RPMI7951 (cell line): ENCODE data around the gene TXNDC11. TPM values are rescaled to one million over a fixed set of nuclear protein-coding genes. Genes with fewer than 3 reads are reported as not detected.

Source experiments
- DNase-seq: peaks from one replicate; pipeline ENCODE4 v3.0.0-alpha.2; 2012; ENCODE audit warnings: low read depth
- total RNA-seq: library from RNA; depleted of rRNA; stranded (reverse); fragments of >200 nt; shearing (Covaris generic); gene quantifications from 2 replicates; pipeline ENCODE4 v1.2.3, GENCODE V29; 2014

TXNDC11 gene
- total RNA-seq, 1 experiment from 2014 or later = 21.7 TPM

DNA sequence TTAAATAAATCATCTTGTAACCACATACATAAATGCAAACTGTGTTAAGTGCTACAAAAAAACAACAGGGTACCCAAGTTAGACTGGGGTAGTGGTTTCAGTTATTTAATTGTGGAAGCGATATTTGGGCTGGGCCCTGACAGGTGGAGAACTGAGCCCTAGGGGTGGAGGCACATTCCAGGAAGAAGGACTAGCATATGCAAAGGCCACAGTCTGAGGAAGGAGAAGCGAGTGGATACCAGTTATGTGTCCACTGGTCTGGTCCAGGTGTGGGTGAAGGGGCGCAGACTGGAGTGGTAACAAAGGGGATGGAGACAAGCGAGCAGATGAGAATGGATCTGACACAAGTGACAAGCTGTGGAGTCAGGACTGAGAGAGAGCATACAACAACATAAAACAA lies 22.9 kb downstream of the TXNDC11 start:
- no peak for DNase-seq

DNA sequence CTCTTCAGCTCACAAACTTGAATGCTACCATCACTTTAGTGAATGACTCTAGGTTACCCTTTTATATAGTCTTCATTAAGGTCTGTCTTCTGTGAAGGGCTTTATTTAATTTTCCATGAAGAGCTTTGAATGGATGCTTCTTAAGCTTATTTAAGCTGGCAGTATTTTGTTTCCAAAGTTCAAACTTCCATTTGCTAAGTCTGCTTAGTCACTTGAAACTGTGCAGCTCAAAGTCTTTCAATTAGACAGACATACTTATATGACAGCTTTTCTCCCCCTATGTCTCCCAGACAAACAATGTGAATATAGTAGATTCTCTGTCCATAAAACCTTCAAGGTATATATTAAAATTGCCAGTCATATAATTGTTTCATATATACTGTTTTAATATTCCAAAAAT lies 23.5 kb downstream of the TXNDC11 start:
- no peak for DNase-seq

DNA sequence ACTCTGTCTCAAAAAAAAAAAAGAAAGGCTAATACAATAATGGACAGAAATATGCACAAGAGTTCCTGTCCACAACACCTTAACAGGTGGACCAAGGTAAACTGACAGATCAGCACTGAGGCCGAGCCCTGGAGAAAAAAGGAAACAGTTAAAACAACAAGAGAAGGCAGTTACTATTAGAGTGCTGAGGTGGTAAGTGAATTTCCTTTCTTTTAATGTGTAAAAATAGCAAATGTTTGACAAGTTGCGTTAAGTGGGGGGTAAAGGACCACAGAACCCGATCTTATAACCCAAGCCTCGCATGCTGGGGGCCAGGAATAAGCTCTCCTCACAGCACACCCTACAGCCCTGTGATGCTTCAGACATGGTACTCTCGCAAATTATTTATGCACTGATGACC lies 24.8 kb downstream of the TXNDC11 start:
- DNase-seq = no peak

DNA sequence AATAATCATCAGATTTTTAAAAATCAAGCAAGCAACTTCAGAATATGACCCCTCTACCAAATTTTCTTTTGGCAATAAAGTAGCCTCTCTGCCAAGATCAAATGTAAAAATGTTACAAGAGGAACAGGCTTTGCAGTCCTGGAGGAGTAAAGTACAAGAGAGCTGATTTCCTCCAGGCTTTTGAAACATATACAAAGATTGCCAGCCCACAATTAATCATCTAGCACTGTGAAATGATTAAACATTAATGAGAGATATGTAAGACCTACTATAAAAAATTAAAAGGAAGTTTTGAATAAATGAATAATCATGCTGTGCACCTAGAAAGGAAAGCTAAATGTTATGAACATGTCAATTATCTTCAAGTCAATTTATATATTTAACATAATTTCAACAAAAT lies 26.3 kb downstream of the TXNDC11 start:
- no peak for DNase-seq

DNA sequence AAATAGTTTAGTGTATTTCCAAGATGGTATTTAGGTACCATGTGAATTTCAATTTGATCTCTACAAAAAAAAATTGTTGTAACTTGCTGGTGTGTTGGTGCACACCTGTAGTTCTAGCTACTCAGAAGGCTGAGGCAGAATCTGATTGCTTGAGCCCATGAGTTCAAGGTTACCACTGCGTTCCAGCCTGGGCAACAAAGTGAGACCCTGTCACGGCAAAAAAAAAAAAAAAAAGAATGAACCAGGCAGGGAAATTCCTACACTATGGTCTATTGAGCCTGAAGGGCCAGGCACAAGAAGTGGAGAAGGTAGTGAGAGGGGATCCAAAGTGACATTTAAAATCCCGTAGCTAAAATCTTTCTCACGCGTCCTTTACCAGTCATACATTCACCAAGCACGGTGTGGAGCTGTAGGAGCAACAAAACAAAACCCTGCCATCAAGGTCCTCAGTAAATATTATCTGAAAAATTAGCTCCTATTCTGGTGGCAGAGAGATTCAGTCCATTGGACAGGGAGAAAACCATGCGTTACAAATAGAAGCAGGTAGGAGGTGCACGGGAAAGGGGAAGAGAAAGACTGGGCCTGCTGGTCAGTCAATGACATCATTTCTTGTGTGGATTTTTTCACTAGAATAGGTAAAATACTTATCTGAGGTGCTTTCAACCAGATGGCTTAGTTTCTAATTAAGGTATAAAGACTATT lies 27.3 kb downstream of the TXNDC11 start:
- no peak for DNase-seq

DNA sequence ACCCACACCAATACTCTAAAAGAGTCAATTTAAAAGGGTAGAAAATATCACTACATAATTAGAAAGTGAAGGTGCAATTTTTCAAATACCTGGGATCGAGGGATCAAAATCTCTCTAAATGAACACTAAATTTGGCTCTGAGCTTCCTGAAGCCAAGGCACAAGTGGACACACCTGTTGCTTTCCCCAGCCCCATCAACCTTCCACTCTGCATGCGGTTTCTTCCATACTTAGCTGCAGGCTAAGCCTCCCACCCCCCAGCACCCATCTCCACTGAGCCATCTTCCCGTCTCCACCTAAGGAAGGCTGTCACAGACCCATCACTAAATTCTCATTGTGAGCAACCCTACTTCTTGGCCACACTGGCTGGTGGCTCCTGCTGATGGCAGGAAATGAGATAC lies 30.5 kb downstream of the TXNDC11 start:
- no peak for DNase-seq

DNA sequence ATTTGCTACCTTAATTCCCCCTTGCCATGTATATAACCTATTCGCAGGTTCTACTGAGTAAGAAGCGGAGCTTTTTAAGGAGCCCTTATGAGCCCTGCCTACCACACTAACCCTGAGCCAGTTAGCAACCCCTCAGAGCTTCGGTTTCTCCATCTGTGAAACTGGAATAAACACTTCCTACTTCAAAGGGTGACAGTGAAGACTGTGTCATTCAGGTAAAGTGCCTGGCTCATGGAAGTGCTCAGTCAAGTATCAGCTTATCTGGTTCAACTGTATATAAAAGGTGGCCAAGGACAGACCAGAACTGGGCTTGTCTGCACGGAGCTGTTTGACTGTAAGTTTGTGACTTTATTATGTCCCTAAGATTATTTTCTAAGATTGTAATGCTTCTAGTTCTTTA lies 31.0 kb downstream of the TXNDC11 start:
- DNase-seq = no peak

DNA sequence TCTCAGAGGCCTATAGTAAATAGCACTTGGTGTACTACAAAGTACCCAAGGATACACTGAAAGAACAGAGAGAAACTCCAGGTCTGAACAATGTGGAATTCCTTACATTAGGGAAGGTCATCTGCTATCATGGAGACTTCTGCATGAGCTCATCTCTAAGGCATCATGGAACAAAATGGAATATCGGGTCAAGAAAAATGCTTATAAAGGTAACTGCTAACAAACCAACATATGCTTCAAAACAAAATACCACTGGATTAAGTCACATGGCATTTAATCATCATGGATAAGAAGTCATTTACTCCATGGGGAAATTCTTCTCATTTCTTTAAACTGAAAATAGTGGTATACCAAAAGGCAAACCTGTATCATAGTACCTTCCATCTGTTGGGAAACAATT lies 34.2 kb downstream of the TXNDC11 start:
- DNase-seq = no peak

DNA sequence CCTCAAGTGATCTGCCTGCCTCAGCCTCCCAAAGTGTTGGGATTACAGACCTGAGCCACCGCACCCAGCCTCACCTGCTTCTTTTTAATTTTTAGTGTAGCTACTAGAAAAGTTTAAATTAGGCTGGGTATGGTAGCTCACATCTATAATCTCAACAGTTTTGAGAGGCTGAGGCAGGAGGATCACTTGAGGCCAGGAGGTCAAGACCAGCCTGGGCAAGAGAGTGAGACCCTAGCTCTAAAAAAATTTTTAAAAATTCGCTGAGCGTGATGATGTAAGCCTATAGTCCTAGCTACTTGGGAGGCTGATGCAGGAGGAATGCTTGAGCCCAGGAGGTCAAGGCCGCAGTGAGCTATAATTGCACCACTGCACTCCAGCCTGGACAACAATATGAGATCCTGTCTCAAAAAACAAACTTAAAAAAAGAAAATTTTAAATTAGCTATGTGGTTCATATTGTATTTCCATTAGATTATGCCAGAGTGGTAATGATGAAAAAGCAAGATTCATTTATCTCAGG lies 34.9 kb downstream of the TXNDC11 start:
- DNase-seq = no peak

DNA sequence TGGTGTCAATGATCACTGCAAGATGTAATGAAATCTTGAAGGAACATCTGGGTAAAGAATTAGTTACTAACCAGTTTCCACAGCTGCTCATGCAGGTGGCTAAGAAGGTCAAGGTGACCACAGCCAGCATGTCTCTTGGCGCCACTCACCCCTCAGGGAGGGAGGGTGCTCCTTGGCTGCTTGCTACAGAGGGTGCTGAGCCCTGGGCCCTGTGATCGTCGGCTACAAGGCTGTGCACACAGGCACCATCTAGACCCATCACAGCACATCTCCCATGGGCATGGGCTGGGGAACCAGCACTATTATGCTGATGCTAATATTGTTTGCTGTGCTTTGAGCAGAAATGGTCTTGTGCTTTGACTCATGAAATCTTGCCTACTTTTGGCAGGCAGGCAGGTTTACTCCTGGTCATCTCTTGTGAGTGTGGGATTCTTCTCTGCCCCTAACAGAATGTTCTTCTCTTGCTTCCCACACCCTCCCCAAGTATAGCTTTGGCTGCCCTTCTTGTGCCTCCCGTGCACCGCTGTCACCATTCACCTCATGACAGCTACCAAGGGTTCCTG lies 36.4 kb downstream of the TXNDC11 start:
- DNase-seq = no peak

DNA sequence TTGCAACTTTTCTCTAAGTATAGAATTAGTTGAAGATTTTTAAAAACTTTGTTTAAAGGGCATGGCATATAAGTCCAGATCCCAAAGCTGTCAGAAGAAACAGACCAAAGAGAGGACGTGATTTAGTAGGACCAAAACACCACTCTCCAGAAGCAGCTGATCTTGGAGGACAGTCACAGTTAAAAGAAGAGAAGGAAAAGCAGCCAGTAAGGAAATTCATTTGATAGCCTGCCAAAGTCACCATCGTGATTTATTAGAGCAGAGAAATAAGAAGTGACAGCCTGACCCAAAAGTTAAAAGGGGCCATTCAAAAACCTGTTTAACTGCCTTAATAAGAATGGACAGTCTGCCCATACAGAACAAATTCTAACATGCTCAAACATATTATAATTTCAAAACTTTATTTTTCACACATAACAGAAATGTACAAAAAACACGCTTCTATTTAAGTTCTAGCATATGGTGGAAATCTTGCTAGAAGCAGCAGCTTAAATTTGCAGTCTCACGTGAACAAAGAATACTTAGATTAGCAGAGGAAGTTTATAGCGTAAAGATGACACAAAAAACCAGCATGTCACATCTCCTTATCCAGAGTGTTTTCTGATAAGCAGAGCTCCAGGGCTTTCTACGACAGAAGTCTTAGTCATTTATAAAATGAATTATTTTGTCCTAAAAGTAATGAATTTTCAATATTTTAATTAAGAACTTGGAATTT lies 37.2 kb downstream of the TXNDC11 start:
- no peak for DNase-seq

DNA sequence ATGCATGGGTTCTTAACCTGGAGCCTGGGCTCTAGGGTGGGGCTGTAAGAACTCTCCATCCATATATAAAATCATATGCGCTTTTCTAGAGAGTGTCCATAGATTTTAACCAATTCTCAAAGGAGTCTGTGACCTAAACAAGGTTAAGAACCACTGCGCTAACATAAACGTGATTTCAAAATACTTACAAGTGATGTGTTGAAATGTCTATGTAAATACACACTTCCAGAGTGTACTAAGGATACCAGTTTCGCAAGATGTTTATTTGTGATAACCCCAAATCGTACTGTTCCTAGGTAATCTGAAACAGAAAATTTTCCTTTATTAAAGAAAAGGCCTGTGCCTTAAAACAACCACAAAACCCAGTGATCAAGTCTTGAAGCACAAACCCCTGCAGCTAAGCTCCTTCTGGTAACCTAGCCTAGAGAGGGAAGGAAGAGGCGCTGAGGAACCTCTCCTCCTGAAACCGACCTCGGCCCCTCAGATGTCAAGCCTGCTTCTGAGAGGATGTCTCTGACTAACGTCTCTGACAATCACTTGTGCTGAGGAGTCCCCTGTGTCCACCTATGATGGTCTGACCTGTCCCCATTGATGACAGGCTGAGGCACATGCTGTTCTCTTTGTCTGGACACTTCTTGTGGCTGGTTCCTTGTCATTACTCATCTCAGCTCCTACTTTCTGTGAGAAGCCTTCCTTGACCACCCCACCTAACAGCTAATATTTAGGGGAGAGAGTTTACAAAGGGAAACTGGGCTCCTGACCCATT lies 42.2 kb downstream of the TXNDC11 start:
- no peak for DNase-seq

DNA sequence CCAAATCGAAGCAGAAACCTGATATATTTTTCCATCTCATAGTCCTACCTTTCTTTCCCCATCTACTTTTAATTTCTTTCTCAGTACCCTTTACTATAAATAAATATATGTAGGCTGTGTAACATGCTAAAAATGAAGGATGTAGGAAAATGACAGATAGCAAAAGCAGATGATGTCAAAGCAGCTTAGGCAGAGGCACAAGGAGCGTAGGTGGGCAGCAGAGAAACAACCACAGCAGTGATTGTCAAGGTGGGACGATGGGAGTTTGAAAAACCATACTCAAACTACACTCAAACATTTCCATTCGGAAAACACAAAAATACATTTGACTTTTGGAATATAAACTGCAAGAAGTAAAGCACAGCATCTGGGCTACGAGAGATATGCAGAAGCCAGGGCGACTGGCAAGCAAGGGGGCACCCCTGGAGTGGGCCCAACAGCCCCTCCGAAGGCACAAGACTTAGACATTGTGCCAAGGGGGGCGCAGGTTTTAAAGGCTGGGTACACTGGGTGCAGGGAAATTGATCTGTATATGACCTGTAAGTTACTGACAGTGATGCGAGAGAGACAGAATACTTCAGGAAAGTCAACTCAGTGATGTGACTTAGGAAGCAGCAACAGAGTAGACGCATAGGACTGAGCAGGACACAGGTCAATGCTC lies 43.3 kb downstream of the TXNDC11 start:
- no peak for DNase-seq

DNA sequence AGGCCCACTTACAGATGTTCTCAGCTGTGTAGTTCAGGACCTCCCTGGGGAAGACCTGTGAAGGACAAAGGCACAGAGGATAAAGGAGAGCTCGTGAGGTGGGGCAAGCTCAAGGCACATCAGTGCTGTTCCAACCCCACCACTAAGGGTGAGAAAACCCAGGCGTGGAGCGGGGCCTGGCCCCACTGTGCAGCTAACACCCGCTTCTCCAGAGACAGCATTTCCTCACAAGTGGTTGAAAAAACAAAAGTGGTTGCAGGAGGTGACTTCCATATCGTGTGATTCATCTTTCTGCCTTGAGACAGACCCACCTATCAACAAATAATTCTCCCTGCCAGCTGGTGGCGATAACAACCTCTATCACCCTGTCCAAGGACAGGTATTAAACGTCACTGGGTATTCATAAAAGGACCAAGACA lies 44.4 kb downstream of the TXNDC11 start:
- DNase-seq = no peak

DNA sequence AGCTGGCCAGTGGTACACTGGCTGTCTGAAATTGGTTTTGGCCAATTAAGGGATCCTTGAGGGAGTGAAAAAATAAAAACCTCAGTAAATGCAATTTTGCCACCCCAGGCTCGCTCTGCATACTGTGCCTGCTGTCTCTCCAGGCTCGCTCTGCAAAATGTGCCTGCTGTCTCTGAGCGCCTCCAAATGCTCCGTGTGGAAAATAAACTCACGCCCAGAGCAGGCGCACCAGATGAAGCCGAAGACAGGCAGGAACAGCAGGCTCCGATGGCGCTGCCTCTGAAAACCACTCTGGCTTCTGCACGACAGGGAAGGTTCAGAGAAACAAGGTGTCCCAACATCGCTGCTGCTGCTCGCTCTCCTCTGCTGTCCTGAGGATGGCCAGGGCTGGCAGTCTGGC lies 45.3 kb downstream of the TXNDC11 start:
- DNase-seq = no peak

DNA sequence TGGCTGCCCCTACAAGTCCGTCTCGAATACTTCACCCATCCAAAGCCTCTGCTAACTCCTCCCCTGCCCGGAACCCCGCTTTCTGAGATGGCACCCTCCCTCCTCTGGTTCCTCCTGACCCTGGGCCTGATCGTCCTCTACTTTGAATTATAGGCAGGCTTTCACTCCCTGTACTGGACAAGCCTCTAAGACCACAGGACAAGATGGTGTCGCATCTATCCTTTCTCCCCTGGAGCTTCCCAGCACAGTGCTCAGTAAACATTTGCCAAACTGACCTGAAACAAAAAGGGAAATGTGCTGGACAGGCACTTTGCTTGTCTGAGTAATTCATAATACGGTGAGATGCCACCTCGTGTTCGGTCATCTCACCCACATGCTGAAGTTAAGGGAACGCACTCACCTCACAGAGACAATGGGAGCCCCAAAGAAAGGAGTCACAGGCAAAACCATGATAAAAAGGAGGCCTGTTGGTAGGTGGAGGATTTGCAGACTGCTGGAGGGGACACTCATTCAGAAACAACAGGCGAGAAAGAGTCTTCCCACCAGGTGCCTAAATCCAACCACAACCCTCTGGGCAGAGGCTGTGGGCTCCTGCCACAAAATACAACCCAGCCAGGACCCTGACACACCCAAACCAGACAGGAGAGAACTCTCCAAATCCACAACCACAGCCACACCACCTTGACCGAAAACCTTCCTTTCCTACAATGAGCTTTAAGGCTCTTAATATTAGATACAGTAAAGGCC lies 46.2 kb downstream of the TXNDC11 start:
- DNase-seq = no peak

DNA sequence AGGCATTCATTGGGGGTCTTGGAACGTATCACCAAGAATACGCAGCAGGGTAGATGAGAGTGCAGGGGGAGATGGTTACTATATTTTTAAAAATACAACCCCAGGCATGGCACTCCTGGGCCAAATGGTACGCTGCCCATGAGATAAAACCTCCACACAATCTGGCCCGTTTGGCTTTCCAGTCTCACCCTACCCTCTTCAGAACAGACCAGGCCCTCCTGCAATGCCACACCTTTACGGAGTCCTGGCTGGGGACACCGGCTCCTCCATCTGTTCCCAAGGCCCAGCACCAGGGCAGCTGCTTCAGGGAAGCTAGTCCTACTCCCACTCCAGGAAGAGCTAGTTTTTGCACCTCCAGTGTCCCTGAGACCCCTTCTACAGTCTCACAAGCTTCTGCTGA lies 50.0 kb downstream of the TXNDC11 start:
- DNase-seq = no peak

DNA sequence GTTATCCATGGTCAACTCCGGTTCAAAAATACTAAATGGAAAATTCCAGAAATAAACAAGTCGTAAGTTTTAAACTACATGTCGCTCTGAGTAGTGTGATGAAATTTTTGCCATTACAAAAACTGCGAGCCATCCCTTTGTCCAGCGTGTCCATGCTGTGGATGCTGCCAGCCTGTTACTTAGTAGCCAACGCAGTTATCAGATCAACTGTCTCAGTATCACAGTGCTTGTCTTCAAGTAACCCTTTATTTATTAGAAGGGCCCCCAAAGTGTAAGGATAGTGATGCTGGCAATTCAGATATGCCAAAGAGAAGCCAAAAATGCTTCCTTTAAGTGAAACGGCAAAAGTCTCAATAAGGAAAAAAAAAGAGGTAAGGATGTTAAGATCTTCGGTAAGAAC lies 50.5 kb downstream of the TXNDC11 start:
- no peak for DNase-seq

DNA sequence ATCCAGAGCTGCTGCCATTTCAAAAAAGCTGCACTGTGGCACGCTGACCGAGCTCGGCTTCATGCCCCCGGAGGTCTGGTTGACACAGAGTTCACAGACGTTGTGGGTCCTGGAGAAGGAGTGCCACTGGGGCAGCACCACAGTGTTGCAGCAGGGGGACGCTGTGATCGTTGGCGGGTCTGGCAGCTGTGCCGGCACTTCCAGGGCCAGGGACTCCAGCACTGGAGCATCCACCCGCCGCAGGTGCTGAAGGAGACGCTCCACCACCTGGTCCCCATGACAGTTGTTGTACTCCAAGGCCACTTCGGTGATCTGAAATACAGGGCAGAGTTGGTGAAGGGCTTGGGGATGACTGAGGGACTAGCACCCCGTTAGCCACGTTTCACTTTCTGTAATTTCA lies 50.9 kb downstream of the TXNDC11 start:
- no peak for DNase-seq

DNA sequence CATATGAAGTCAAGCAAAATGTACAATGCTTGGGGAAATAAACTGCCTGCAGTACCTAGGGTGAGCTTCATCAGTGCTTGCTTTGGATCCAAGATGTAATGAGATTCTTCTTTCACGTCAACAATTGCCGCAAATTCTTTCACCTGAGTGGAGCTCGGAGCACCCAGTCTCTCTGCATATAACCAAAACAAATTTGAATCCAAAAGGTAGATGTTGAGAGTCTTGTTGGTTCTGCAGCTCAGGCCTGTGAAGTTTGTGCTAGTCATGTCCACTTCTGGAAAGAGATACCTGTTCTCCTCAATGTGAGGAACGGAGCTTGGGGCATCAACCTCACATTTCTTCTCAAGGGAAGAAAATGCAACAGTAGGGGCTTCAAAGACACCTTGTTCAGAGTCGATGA lies 51.4 kb downstream of the TXNDC11 start:
- DNase-seq = no peak
